ENCODE measurements around the gene RBM4B. TPM values are rescaled to one million over a fixed set of nuclear protein-coding genes. Genes with fewer than 3 reads are reported as not detected.

RBM4B gene
- total and polyA plus RNA-seq, 4 donors: 7.1 to 13.8 (median 10.6) TPM

- no peaks in the 10 kb centered on the region for H3K27me3 ChIP-seq (ENCODE audit: control insufficient read depth in 4 of 4, insufficient read depth in 4 of 4, low read length in 3 of 4)
- no peak overlapping the region for H3K9ac ChIP-seq (ENCODE audit: low read depth in 1 of 2, low read length in 2 of 2)
- H3K36me3 ChIP-seq (ENCODE audit: control insufficient read depth in 4 of 4, insufficient read depth in 3 of 4, low read depth in 1 of 4, low read length in 3 of 4): peaks cover 8 to 57% (median 38%) of the 10 kb centered on the region in 4 donors
- WGBS: 92% methylated on average over 9 of the region's 9 CpGs
- TF ChIP-seq CTCF (IDR thresholded peaks at IDR 0.05; ENCODE audit: low read depth, low read length, missing input control): no peak
- TF ChIP-seq GABPA (IDR thresholded peaks at IDR 0.05 in 1 of 2, conservative IDR thresholded peaks at IDR 0.05 in 1 of 2): no peak
- no peak for TF ChIP-seq RXRA (IDR thresholded peaks at IDR 0.05)
- no peak for TF ChIP-seq JUND (IDR thresholded peaks at IDR 0.05)
- no peak for TF ChIP-seq HNF4G (IDR thresholded peaks at IDR 0.05)
- no peak for TF ChIP-seq ZBTB33 (IDR thresholded peaks at IDR 0.05)
- TF ChIP-seq MAX (IDR thresholded peaks at IDR 0.05): no peak
- no peak for TF ChIP-seq NR2F2 (IDR thresholded peaks at IDR 0.05)
- no peak for TF ChIP-seq SP1 (IDR thresholded peaks at IDR 0.05)
- no peak for TF ChIP-seq FOXA2 (IDR thresholded peaks at IDR 0.05)
- TF ChIP-seq EGR1 (IDR thresholded peaks at IDR 0.05; ENCODE audit: low read depth in 2 of 2): no peak
- TF ChIP-seq RAD21 (IDR thresholded peaks at IDR 0.05): no peak
- no peak for TF ChIP-seq ATF3 (IDR thresholded peaks at IDR 0.05)
- TF ChIP-seq REST (IDR thresholded peaks at IDR 0.05): no peak
- no peak for TF ChIP-seq HNF4A (conservative IDR thresholded peaks at IDR 0.05)
- TF ChIP-seq FOXA1 (IDR thresholded peaks at IDR 0.05): no peak
- TF ChIP-seq TAF1 (conservative IDR thresholded peaks at IDR 0.05): no peak
- no peak overlapping the region for H3K4me3 ChIP-seq (ENCODE audit: low read depth in 1 of 3, low read length in 3 of 3)
- no peaks in the 10 kb centered on the region for H3K9me3 ChIP-seq (ENCODE audit: control insufficient read depth in 4 of 4, low read length in 3 of 4)
- H3K27ac ChIP-seq (ENCODE audit: low read depth in 1 of 2, low read length in 2 of 2): no peak overlapping the region
- no peak for DNase-seq (ENCODE audit: low spot score)
- H3K4me1 ChIP-seq (ENCODE audit: control insufficient read depth in 4 of 4, insufficient read depth in 4 of 4, low read length in 3 of 4): peaks cover 0 to 22% (median 15%) of the 10 kb centered on the region in 4 donors
Measured at GRCh38 chr11:66698491-66698890, 20.8 kb upstream of the RBM4B start.

Data from liver (tissue), 9 donors.